ENCODE data around the gene STK35.

Gene STK35

DNA sequence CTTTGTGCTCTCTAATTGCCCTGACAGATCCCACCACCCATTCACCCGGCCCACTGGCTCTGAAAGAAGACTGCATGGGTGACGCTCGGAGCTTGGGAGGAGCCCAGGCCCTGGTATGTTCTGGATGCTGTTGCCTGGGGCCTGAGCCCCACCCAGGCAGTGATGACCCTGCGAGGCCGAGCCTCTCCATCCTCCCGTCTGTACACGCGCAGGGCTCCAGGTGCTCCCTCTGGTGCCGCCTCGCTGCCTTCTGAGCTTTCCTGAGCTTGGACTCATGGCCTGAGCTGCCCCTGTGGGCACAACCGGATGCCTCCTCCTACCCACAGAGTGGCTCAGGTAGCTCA, 61.2 kb downstream of the STK35 start:
- no peak for DNase-seq (ENCODE audit: low read depth in 2 of 2)
- no peak overlapping the region for H3K4me3 ChIP-seq (replicated peaks in 1 of 2; ENCODE audit: low read depth in 2 of 2, low read length in 2 of 2)
- TF ChIP-seq, protein P1, sequence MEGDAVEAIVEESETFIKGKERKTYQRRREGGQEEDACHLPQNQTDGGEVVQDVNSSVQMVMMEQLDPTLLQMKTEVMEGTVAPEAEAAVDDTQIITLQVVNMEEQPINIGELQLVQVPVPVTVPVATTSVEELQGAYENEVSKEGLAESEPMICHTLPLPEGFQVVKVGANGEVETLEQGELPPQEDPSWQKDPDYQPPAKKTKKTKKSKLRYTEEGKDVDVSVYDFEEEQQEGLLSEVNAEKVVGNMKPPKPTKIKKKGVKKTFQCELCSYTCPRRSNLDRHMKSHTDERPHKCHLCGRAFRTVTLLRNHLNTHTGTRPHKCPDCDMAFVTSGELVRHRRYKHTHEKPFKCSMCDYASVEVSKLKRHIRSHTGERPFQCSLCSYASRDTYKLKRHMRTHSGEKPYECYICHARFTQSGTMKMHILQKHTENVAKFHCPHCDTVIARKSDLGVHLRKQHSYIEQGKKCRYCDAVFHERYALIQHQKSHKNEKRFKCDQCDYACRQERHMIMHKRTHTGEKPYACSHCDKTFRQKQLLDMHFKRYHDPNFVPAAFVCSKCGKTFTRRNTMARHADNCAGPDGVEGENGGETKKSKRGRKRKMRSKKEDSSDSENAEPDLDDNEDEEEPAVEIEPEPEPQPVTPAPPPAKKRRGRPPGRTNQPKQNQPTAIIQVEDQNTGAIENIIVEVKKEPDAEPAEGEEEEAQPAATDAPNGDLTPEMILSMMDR (IDR thresholded peaks at IDR 0.05; ENCODE audit: low read depth, low read length), result no peak

GRCh38 chr20:2163312-2163711, 61.7 kb downstream of the STK35 start:
- no peak for DNase-seq (ENCODE audit: low read depth in 2 of 2)
- TF ChIP-seq, protein P1 (IDR thresholded peaks at IDR 0.05; ENCODE audit: low read depth, low read length), result no peak

GRCh38 chr20:2163757-2164156, 62.1 kb downstream of the STK35 start:
- TF ChIP-seq, protein P1 (IDR thresholded peaks at IDR 0.05; ENCODE audit: low read depth, low read length), result no peak
- no peak for DNase-seq (ENCODE audit: low read depth in 2 of 2)
- H3K4me3 ChIP-seq (replicated peaks in 1 of 2; ENCODE audit: low read depth in 2 of 2, low read length in 2 of 2), result no peak overlapping the region

More at GRCh38 chr20:2163312-2163711, 61.7 kb downstream of the STK35 start:
- no peak overlapping the region for H3K4me3 ChIP-seq (replicated peaks in 1 of 2; ENCODE audit: low read depth in 2 of 2, low read length in 2 of 2)

- no peak for DNase-seq (ENCODE audit: low read depth in 2 of 2)
- H3K4me3 ChIP-seq (replicated peaks in 1 of 2; ENCODE audit: low read depth in 2 of 2, low read length in 2 of 2), result no peak overlapping the region
- TF ChIP-seq, protein P1 (IDR thresholded peaks at IDR 0.05; ENCODE audit: low read depth, low read length), result no peak
Measured at GRCh38 chr20:2164421-2164820, 62.8 kb downstream of the STK35 start.

DNA sequence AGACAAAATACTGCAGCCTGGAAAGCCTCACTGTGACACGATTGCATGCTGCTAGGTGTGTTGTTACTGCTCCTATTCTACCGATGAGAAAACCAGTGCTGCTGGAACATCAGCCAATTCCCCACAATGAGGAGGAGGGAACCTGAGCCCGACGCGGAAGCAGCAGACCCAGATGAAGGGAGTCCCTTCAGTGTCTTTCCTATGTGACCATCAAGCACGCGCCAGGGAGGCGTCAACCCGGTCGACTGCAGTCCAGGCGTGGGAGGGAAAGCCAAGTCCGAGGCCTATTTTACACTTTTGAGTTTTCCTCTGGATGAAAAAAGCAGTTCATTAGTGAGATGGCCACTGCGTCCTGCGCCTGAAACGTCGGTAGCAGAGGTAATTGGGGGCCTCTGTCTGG, 63.3 kb downstream of the STK35 start:
- H3K4me3 ChIP-seq (replicated peaks in 1 of 2; ENCODE audit: low read depth in 2 of 2, low read length in 2 of 2), result no peak overlapping the region
- DNase-seq (ENCODE audit: low read depth in 2 of 2), result no peak
- TF ChIP-seq, protein P1 (IDR thresholded peaks at IDR 0.05; ENCODE audit: low read depth, low read length), result no peak

DNA sequence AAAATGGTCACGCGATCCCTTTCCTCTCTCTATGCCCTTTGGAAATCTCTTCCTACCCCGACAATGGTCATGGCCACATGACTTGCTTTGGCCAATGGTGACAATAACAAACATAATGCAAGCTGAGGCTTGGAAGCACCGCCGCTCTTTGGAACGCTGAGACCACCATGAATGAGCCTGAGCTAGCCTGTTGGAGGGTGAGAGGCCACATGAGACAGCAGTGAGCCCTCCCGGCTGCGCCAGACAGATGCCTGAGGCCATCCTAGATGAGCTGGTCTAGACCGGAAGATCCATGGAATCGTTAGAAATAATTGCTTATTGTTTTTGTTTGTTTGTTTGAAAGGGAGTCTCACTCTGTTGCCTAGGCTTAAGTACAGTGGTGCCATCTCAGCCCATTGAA, 64.2 kb downstream of the STK35 start:
- TF ChIP-seq, protein P1 (IDR thresholded peaks at IDR 0.05; ENCODE audit: low read depth, low read length), result no peak
- no peak for DNase-seq (ENCODE audit: low read depth in 2 of 2)
- no peak overlapping the region for H3K4me3 ChIP-seq (replicated peaks in 1 of 2; ENCODE audit: low read depth in 2 of 2, low read length in 2 of 2)

DNA sequence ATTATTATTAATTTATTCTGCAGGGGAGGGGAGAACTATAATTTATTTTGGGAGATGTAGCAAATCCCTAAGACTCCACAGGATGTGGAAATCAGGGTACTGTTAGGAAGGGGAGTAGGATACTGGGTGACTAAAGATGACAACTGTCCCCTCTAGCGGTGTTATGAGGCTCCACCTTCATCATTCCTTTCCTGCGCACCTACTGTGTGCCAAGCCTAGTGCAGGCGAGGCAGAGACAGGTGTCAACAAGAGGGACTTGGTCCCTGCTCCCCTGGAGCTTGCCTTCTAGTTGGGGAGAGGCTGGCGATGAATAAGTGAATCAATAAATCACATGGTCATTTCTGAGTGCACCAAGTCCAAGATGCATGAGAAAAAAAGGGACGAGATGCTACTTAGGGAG, 65.5 kb downstream of the STK35 start:
- H3K4me3 ChIP-seq (replicated peaks in 1 of 2; ENCODE audit: low read depth in 2 of 2, low read length in 2 of 2), result no peak overlapping the region
- TF ChIP-seq, protein P1 (IDR thresholded peaks at IDR 0.05; ENCODE audit: low read depth, low read length), result no peak
- no peak for DNase-seq (ENCODE audit: low read depth in 2 of 2)
